GM21390 (cell line): ENCODE results near the gene SLC22A23.

ENCODE experiments used
- ATAC-seq: cut with Tn5 transposase; IDR thresholded peaks from one replicate; pipeline ENCODE4 v1.9.1; 2021; ENCODE audit not compliant: unreplicated experiment

SLC22A23 gene

GRCh38 chr6:3306848-3307247, 150.0 kb downstream of the SLC22A23 start:
- no peak for ATAC-seq

DNA sequence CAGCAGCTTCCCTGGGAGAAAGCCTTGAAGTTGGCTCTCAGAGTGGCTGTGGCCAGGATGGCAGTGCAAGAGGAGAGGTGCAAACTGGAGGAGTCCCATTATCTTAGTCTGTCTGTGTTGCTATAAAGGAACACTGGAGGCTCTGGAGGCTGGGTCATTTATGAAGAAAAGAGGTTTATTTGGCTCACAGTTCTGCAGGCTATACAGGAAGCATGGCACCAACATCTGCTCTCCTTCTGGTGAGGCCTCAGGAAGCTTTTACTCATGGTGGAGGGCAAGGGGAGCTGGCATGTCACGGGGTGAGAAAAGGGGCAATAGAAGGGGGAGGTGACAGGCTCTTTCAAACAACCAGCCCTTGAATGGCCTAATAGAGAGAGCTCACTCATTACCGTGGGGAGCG, 151.0 kb downstream of the SLC22A23 start:
- no peak for ATAC-seq

DNA sequence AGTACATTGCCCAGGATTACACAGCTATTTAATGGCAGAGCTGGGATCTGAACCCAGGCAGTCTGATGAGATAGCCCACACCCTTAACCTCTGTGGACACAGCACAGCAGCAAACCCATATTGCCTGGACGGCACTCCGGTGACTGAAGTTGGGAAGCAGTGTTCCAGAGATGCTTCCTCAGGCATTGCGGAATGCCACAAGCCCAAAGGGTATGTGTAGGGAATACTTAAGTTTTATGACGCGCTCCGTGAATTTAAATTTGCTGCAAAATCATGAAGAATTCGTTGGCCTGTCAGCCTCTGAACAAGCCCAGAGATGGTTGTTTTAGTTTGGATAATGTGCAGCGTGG, 151.7 kb downstream of the SLC22A23 start:
- no peak for ATAC-seq

GRCh38 chr6:3304500-3305215, 152.2 kb downstream of the SLC22A23 start:
- no peak for ATAC-seq

- ATAC-seq: no peak
Observed at GRCh38 chr6:3303795-3304411, 152.9 kb downstream of the SLC22A23 start.

DNA sequence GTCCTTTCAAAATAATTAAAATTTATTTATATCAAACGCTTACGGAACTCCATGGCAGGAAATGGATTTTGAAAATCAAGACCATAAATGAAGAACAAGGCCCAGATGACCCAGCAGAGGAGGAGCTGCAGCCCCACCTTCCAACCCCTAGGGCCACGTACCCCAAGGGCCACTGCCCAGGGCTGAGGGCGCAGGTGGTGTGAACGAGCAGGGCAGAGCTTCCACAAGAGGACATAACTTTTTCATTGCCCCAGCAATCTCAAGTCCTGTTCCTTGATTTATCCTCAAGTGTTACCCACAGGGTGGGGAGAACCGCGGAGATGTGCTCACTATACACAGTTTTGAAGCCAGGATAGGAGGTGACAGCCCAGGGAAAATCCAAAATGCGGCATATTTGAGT, 155.3 kb downstream of the SLC22A23 start:
- ATAC-seq: no peak

- no peak for ATAC-seq
Observed at GRCh38 chr6:3299221-3299620, 157.6 kb downstream of the SLC22A23 start.

GRCh38 chr6:3297909-3298308, 158.9 kb downstream of the SLC22A23 start:
- no peak for ATAC-seq

- ATAC-seq: no peak
Observed at GRCh38 chr6:3297006-3297405, 159.8 kb downstream of the SLC22A23 start.

DNA sequence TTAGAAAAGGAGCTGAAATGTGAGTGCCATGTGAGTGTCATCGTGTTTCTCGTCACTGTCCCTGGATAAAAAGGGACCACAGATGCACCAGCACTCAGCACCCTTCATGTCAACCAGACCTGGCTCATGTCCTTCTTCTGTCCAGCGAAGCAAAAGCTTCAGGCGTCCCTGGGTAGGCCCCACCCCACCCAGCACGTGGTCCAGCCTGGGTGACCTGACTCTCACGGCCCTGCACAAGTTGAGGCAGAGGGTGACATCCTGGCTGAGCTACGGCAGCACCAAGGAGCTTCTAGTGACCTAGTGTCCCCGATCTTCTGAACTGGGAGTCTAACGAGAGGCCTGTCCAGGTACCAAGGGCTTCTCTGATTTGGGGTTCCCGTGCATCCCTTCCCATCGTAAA, 160.3 kb downstream of the SLC22A23 start:
- ATAC-seq: no peak

DNA sequence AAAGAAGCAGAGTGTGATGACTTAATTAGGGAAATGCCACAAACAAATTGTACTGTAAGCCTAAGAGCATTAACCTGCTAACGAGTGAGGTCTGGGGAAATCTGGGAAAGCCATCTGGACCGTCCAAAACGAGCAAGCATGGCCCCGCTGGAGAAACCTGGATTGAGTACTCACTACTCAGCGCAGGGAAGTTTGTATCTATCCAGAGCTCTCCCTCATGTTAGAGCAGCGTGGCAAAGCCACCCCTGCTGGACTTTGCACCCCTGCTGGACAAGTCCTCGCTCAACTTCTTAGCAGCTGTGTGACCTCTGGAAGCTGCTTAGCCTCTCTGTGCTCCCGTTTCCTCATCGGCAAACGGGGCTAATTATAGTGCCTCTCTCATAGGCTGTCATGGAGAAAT, 160.8 kb downstream of the SLC22A23 start:
- ATAC-seq: no peak

DNA sequence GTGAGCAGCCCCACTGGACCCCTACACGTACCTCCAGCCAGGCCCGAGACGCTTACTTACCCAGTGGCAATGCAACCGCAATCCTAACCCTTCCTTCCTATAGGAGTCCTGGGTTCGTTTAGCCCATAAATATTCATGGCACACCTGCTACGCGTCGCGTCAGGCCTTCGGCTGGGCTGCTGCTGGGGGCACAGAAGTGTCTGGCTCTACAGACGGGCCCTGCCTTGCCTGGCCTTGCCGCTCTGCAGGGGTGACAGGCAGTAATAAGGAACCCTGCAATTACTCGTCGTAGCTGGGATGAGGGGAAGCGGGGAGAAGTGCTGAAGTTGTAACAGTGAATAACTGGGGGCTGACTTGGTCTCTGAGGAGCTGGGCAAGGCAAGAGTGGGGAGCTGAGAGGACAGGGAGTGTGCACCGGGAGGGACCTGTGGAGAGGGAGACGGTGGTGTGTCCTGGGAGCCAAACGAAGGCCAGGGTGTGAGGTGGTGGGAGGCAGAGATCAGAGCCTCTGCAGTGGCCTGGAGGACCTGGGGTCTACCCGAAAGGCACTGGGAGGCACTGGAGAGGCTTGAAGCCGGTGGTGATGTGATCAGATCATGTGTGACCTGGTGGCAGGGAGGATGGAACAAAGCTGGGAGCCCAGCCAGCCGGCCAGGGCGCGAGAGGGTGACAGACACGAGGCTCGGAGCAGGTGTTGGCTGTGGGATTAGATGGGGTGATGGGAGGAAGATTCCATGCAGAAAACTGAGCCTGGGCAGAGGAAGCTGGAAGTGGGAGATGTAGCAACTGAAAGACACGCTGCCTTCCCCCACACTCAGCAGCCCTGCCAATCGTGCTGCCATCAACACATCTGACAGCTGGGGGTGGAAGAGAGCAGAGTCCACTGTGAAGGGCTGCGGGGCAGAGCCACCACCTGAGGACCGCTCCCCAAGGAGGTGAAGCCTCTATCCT, 161.7 kb downstream of the SLC22A23 start:
- ATAC-seq: no peak

DNA sequence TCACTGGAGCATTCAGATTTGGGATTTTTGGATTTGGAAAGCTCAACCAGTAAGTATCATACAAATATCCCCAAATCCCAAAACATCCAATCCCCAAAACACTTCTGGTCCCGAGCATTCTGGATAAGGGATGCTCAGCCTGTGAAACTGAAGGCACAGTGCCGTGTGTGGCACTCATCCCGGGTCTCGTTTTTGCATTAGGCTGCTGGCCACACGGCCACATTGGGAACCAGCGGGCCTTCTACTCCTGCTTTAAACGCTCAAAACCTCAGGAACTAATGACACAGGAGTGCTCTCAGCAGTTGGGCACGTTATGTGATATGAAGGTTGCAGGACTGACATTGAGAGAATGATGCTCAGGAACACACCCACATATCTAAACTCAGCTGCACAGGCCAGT, 162.5 kb downstream of the SLC22A23 start:
- no peak for ATAC-seq

- ATAC-seq: no peak
Observed at GRCh38 chr6:3293271-3294155, 163.3 kb downstream of the SLC22A23 start.

DNA sequence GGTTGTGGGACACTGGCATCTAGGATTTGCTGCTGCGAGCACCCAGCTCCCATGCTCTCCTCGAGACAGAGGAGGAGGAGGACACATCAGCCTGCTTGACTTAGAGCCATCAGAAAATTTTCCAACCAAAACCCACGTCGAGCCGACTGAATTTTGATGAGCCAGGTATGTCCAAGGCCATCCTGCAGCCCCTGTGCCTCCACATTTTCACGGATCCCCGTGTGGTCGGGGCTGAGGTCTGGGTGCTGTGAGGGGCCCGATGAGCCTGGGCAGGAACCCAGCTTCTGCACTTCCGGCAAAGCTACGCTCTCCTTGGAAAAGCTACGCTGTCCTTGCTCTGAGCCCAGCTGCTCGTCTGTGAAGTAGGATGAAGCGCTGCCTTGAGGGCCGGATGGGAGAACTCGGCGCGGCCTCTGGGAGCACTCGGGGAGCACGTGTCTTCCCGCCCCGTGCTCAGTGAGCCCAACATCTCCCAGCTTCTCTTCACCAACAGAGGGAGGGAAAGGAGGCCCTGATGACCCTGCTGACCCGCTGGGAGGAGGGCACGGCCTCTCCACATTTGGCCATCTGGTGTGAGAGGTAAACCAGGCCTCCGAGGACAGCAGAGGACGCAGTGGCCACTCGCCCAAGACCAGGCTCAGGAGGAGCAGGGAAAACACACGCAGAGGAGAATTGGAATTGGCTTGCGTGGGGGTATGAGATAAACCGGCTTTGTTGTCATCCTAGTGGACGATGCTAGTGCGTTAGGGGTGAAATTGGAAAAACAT, 164.2 kb downstream of the SLC22A23 start:
- ATAC-seq: no peak

DNA sequence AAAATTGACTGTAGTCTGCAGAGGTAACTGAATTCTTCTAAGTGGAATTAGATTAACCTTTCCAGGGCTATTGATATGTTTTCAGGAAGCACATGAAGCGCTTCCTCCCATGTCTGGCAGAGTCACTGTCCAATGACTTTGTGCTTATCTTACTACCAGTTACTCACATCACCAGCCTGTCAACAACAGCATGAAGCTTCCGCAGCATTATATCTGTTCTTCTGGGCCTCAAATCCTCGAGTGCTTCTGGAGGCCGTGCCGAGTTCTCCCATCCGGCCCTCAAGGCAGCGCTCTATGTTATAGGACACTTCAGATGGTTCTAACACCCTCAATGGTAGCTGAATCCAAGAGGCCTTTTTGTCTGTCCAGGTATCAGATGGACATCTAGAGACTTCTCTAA, 164.9 kb downstream of the SLC22A23 start:
- no peak for ATAC-seq

DNA sequence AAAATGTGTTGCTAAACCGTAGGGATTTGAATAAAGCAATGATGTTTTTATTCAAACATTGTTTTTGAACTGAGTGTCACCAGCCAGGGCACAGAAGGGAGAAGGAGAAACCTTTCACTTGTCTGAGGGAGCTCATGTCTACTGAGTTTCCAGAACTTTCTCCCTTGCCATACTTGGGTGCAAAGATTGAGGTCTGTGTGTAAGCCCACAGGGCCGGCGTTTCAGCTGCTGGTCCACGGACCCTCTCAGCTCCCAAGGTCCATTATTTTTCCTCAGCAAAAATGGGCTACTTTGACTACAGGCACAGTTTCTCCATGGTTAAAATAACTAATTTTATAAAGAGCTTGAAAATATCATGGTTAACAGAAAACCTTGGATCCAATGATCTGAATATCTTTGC, 165.5 kb downstream of the SLC22A23 start:
- ATAC-seq: no peak

GRCh38 chr6:3290931-3291211, 166.0 kb downstream of the SLC22A23 start:
- ATAC-seq: no peak

- no peak for ATAC-seq
Observed at GRCh38 chr6:3290149-3290930, 166.5 kb downstream of the SLC22A23 start.

- no peak for ATAC-seq
Observed at GRCh38 chr6:3289664-3290055, 167.2 kb downstream of the SLC22A23 start.
